GM18873 (cell line): ENCODE data around the gene C2CD2.
A peak's percentile ranks its signal among the peaks of the same experiment; 100 is the strongest.

ENCODE experiments used
- ATAC-seq: cut with Tn5 transposase; IDR thresholded peaks from one replicate; pipeline ENCODE4 v1.9.1; 2021; ENCODE audit warnings: mild to moderate bottlenecking, moderate library complexity, moderate number of reproducible peaks; ENCODE audit not compliant: unreplicated experiment, low FRiP score

C2CD2 gene

GRCh38 chr21:41939391-41939790 lies 14.4 kb downstream of the C2CD2 start:
- no peak for ATAC-seq

GRCh38 chr21:41933313-41934079 lies 20.3 kb downstream of the C2CD2 start:
- ATAC-seq, result no peak

GRCh38 chr21:41932576-41933312 lies 21.1 kb downstream of the C2CD2 start:
- ATAC-seq, result no peak

GRCh38 chr21:41932191-41932575 lies 21.6 kb downstream of the C2CD2 start:
- no peak for ATAC-seq

- no peak for ATAC-seq
These were observed 22.8 kb downstream of the C2CD2 start for GRCh38 chr21:41931041-41931451.

GRCh38 chr21:41929248-41929647 lies 24.6 kb downstream of the C2CD2 start:
- no peak for ATAC-seq

GRCh38 chr21:41928621-41929220 lies 25.1 kb downstream of the C2CD2 start:
- no peak for ATAC-seq

GRCh38 chr21:41927727-41928409 lies 25.9 kb downstream of the C2CD2 start:
- no peak for ATAC-seq

- ATAC-seq, result peak; percentile 6
These were observed 27.0 kb downstream of the C2CD2 start for GRCh38 chr21:41926807-41927171.

- ATAC-seq, result peak; percentile 52
These were observed 27.6 kb downstream of the C2CD2 start for GRCh38 chr21:41926117-41926806.

- ATAC-seq, result no peak
These were observed 28.1 kb downstream of the C2CD2 start for GRCh38 chr21:41925767-41926116.

- no peak for ATAC-seq
These were observed 29.5 kb downstream of the C2CD2 start for GRCh38 chr21:41924368-41924754.

- no peak for ATAC-seq
These were observed 30.0 kb downstream of the C2CD2 start for GRCh38 chr21:41923631-41924367.

GRCh38 chr21:41923186-41923585 lies 30.6 kb downstream of the C2CD2 start:
- no peak for ATAC-seq

GRCh38 chr21:41921021-41921420 lies 32.8 kb downstream of the C2CD2 start:
- no peak for ATAC-seq

GRCh38 chr21:41920476-41920875 lies 33.3 kb downstream of the C2CD2 start:
- no peak for ATAC-seq

- no peak for ATAC-seq
These were observed 34.0 kb downstream of the C2CD2 start for GRCh38 chr21:41919666-41920398.

- no peak for ATAC-seq
These were observed 35.1 kb downstream of the C2CD2 start for GRCh38 chr21:41918561-41919358.
